SW 1271 (cell line): ENCODE data around the gene HIP1R.
"Not testable (repeated sequence)": the region's sequence is repeated elsewhere in the genome, so short reads cannot be mapped to it uniquely, and the experiment has no call there.

ENCODE experiments used
- DNase-seq, 2 experiments: peaks; one replicate each; lab custom pipeline; 2025; lab: John Stamatoyannopoulos, UW

The HIP1R gene

DNA sequence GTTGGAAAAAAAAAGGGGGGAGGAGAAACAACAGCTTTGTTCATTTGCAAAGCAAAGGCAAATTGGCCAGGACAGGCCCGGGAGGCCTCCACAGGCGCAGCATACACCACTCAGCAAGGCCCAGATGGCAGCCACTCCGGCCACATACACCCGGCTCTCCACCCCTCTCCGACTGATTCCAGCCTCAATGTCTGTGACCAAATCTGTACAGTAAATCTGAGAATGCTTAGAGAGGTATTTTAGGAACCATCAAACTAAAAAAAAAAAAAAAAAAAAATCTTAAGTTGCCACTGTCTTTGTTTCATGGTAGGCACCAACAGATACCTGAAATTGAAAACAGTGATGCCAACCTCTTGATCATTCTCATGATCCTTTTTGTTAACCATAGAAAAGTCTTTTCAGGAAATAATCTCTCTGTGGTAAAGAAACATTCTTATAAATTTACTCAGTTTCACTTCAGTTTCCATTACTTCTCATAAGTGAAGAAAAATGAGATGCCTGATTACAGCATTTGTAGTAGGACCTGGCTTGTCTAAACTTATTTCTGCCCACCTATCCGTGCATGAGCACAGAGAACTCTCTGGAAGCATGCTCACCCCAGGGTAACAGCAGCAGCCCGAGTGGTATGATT lies 40.4 kb downstream of the HIP1R start:
- no peak for DNase-seq

DNA sequence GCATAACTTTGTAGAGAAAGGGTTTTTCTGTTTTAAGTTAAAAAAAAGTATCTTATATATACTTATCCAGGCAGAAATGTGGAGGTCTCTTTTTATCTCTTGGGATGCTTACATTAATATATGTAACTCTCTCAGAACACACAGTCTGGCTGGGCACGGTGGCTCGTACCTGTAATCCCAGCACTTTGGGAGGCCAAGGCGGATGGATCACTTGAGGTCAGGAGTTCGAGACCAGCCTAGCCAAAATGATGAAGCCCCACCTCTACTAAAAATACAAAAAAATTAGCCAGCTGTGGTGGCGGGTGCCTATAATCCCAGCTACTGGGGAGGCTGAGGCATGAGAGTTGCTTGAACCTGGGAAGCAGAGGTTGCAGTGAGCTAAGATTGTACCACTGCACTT lies 41.0 kb downstream of the HIP1R start:
- not testable (repeated sequence) for DNase-seq

DNA sequence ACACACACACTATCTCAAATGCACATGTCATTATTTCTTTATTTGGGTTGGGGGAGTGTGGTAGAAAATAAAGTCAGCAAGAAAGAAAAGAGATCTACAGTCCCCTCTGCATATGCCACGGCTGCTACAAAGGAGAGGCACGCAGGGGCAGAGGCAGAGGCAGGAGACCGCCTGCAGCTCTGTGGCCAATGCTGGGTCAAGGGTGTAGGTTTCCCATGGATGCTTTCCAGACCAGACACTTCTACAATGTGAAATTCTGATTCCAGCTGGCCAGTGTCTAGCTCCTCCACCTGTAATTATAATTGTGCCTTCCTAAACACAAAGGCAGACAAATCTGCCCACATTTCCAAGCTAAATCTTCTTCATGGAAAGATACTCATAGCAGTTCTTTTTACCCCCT lies 41.5 kb downstream of the HIP1R start:
- no peak for DNase-seq

DNA sequence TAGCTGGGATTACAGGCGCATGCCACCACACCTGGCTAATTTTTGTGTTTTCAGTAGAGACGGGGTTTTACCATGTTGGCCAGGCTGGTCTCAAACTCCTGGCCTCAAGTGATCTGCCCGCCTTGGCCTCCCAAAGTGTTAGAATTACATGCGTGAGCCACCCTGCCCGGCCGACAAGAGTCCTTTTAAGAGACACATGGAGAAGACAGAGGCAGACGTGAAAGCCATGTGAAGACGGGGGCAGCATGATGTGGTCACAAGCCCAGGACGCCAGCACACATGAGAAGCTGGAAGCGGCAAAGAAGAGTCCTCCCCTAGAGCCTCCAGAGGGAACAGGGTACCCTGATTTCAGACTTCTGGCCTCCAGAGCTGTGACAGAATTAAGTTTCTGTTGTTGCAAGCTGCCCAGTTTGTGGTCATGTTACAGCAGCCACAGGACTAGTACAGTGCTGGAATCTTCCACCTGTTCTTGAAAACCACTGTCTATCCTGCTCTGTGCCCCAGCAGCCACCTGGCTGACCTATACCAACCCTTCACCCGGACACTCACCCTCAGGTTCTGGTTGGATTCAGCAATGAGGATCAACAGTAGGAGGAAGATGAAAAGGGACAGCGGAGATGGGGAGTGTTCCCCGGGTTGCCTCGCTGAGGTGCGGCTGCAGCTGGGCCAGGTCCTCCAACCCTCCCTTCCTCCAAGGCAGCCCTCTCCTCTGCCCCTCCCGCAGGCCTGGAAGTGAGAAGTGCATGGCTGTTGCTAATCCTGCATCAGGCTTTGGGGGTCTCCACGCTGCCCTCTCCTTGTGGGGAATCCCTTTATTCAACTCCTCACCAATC lies 43.7 kb downstream of the HIP1R start:
- no peak for DNase-seq

DNA sequence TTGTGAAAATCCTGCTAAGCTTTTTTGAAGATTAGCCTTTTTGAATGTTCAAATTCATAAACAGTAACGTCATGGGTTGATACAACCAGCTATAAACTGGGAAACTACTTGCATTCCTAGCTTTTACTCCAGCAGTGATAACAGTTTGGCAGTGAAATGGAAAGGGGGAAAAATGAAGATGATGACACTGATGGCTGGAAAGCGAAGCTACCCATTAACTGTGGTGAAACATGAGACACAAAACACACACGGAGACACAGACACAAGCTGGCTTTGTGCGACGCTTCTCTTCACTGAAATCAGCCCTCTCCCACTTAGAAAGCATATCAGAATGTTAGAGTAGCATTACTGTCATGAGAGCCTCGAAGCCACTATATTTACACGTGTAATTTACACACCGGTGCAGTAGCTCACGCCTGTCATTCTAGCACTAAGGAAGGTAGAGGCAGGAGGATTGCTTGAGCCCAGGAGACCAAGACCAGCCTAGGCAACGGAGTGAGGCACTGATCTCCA lies 45.0 kb downstream of the HIP1R start:
- no peak for DNase-seq

DNA sequence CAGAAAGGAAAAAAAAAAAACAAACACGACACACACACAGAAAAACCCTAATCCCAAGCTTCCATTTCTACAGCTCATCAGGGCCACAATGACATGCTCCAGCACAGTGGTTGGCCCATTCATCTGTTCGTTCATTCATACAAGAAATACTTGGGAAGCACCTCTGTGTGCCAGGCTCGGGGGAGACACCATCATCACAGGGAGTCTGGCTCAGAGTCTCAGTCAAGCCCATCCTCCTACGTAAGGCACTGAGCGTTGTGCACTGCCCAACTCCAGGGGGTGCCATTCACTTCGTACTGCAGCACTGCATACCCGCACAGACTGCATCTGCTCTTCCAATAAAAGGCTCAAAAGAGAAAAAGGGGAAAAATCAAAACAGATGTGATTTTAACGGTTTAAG lies 45.4 kb downstream of the HIP1R start:
- no peak for DNase-seq

DNA sequence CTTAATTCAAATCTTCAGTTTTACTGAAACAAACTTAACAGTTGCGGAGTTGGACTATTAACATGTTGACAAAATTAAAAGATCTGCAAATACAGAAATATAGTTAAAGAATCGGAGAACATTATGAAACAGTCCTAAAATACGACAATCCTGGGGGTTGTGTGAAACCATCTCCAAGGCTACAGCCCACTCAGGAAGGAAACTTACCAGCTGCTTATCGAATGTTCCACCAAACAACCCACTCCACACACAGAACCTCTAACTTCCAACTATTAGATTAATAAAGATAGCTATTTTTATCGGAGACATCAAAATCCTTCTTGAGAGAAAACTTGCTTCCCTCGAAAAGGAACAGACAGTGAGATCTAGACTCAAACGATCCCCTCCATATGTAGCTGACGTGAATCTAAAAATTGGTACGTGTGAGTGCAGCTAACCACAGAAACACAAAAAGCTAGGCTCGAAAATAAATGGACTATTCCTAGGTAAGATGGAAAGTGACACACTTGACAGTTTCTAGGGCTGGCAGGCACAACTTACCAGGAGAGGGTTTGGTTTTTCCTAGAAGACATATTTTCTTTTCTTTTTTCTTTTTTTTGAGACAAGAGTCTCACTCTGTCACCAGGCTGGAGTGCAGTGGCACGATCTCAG lies 47.8 kb downstream of the HIP1R start:
- no peak for DNase-seq

DNA sequence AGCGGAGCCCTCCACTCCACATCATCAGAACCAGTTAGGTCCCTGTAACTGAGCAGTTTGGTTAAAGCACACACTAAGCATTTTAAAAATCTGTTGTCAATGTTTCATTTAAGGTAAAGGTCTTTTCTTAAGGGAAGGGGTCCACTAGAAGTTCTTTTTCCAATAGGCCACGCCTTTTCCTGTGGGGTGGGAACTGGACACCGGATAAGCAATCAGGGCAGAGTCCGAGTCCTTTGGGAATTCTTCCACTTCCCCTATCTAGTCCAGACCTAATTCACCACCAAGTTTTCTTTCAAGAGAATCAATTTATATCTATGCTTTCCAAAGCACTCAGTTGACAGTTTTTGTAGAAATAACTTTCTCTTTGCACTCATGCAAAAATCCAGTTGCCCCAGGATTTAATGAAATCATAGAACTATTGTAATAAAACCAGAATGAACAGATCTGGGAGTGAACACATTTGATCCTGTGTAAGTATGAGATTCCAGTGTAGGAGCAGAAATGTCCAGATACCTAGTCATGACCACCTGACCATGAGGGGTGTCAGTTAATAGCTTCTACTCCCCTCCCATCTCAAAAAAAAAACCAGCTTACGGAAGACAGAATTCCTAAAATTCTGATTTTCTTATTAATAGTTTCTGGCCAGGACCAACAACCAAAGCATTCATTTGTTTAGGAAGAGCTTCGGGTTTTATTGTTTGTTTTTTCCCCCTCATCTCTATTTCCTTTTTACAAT lies 49.0 kb downstream of the HIP1R start:
- DNase-seq: no peak

DNA sequence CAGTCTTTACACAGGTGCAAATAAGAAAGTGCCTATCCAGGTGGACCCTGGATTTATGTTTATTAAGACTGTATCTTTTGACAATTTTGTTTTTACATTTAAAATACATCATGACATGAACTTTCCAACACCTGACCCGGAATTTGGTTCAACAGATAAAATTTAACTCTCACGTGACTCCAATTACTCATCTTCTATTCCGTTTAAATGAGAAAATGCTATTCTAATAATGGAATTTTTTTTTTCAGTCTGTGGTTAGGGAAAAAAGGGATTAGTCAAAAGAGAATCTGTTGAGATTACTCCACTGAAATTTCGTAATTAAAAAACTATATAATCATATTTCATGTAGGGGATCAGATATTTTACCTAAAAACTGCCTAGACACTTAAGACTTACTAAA lies 49.6 kb downstream of the HIP1R start:
- no peak for DNase-seq

DNA sequence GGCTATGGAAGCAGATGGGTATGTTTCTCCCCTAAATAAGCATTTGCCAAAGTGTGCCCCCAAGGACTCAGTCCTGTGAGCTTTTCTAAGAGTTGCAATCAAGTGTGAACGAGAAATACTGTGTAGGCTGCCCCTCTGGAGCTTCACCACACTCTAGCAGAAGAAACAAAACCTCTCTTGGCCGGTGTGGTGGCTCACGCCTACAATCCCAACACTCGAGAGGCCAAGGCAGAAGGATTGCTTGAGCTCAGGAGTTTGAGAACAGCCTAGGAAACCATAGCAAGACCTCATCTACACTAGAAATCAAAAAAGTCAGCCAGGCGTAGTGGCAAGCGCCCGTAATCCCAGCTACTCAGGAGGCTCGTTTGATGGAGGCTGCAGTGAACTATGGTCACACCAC lies 50.9 kb downstream of the HIP1R start:
- DNase-seq: no peak

DNA sequence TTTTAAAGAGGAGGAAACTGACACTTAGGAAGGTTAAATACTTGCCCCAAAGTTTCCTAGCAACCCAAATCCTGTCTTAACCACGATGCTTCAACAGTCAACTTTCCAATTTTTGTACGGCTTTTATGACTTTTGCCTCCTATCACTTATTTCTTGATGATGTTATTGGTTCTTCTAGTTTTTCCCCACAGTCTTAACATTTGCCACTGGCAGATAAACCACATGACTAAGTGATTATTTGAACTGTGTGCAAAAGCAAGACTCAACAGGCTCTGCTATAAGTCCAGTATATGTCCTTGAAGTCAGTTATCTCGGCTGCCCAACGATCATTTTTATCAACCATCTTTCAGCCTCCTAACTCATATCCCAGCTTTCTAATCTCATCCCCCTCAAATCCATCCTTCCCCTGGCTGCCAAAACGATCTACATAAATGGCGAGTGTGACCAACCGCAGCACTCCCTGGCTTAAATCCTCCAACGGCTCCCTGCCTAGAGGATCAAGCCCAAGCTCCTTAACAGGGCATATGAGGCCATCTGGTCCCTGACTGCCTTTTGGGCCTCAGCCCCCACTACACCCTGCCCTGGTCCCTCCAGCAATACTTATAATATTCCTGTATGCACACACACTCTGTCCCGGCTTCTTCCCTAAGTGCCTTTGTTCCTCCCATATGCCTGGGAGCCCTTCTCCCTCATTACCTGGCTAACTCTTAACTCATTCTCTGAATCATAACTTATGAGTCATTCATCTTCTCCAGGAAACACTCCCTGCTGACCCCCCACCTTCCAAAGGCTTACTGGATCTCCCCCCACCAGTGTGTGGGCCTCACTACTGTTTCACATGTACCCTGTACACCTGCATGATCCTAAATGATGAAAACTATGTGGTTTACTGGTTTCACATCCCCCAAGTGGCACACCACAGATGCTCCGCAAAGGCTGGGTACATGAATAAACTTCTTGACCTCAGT lies 51.9 kb downstream of the HIP1R start:
- peak in 1 of 2 experiments; percentile 75 for DNase-seq

DNA sequence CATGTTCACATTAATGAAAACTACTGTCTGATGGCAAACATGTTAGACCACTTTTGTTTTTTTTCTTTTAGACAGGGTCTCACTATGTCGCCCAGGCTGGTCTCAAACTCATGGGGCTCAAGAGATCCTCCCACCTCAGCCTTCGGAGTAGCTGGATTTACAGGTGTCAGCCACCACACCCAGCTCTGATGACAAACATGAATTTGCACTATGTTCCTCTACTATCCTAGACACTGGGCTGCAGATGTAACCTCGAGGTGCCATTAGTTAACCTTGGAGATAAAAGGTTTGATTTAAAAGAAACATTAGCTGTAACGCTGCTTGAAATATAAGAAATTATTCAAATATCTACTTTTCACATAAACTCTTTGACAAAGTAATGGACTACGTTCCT lies 52.6 kb downstream of the HIP1R start:
- DNase-seq: no peak

DNA sequence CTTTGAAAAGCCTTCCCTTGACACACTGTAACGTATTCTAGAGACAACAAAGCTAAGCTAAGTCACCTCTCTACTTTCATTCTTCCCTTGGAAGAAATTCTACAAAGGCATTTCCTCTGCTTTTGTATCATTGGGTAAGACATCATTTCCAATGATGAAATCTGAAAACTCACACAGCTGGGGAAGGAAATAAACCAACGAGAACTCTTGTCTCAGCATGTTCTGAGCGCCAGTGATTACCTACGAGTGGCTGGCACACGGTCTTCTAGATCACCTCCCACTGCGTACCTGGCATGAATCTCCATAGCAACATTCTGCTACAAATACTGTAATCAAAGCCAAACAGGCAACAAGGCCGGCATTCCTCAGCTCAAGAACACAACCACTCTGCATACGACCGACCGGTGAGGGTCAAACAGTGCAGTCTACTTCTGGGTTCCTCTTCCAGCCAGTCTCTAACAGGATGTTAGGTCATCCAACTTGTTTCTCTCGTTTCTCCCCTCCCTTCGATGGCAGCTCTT lies 53.0 kb downstream of the HIP1R start:
- peak in 1 of 2 experiments; percentile 81 for DNase-seq

DNA sequence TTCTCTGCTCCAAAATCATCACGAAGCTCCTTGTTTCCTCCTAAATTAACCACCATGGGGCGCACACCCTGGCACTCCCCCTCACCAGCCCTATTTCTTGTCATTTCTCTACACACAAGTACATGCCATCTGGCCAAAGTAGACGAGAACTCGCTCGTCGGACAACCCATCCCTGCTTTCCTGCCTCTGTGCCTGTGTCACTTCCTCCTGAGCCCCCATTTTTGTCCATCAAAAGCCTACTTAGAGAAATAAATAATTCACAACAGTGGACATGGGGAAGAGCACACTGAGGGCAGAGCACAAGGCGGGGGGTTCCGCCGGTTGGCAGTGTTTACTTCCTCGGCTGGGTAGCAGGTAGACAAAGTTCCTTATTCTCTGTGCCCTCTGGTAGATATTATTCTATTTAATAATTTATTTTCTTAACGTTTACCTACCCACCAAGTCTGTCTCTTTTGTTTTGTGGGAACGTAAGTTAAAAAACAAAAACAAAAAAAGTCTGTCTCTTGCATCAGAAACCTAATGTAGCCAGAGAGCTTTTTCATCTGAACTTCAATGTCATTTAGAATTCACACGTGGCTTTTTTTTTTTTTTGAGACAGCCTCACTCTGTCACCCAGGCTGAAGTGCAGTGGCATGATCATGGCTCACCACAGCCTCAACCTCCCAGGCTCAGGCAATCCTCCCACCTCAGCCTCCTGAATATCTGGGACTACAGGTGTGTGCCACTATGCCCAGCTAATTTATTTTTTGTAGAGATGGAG lies 54.7 kb downstream of the HIP1R start:
- DNase-seq: no peak

DNA sequence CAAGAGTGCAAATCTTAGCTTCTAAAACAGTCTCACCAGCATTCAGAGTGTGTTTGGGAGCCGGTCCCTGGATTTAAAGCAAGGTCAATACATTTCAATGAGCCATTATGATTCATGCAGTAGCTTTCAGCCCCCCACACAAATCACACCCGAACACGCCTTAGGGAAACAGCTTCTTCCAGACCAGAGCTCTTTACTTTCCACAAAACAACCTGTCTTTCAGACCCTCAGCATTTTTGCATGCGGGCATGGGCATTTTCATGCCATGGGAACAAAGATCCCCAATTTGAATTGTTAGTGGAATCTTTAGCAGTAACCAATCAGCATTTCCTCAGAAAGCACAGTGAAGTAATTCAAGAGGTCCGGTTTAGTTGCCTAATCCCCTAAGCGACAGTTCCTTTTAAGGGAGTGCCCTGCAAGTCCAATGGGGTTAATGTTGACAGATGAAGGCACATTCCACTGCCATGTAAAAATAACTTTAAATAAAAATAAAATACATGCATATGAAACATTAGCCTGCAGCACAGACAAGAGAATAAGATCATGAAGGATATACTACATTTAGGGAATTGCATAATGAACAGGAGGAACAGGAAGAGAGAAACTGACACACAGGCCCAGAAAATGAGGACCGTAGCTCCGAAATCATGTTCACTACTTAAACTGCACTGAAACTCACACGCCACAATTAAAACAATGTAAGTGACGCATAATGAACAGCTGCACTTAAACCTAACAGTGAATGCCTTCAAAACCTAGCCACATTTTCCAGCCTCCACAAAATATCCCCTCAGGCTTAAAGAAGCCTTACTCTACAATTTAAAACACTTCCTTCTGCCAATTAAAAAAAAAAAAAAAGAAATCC lies 56.6 kb downstream of the HIP1R start:
- no peak for DNase-seq

DNA sequence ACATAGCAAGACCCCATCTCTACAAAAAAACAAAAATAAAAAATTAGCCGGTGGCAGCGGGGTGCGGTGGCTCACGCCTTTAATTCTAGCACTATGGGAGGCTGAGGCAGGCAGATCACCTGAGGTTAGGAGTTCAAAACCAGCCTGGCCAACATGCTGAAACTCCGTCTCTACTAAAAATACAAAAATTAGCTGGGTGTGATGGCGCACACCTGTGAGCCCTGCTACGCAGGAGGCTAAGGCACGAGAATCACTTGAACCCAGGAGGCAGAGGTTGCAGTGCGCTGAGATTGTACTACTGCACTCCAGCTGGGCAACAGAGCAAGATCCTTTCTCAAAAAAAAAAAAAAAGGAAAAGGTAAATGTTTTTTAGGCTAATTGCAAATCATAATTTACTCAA lies 57.5 kb downstream of the HIP1R start:
- DNase-seq: not testable (repeated sequence)

DNA sequence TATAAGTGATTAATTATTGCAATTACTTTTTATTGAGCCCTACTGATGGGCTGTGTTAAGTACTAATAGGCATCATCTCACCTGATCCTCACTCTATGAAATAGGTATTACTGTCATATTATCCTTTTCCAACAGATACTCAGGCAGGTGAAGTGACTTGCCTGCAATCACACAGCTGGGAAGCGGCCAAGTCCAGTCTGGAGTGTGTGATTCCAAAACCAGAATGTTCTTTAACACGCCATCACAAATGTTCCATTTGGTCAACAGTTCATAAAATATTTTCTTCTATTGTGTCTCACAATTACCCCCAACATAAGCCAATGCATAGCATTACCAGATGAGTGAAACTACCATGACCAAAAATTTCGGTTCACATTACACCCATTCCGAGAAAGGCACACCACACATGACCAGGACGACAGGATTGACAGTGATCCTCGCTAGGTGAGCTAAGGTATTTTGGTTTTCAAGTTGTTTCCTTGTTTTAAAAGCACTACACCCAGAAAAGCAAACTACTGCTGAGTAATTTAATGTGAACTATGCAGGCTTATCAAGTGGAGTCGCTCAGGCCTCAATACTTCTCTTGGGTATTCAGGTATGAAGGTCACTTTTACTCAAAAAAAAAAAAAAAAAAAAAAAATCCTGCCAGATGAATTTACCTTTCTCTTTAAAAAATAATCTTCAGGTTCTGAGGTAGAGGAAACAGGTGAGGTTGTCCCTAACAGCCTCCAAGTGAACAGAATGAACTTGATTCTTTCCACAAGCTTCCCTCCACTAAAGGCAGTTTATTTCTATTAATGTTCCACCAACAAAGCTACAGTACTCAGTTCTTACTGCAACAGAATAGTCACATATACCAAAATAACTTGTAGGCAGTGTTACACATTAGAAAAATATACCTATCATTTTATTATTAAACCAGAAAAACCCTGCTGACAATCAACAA lies 58.2 kb downstream of the HIP1R start:
- DNase-seq: no peak
